Stimulated activated CD8-positive, alpha-beta memory T cell treated with anti-CD3 and anti-CD28 coated beads, Interleukin-15, amount 100 ng/mL, for 4 hours (primary cell): ENCODE data around the gene KAZN.
"Not testable (repeated sequence)": the region's sequence is repeated elsewhere in the genome, so short reads cannot be mapped to it uniquely, and the experiment has no call there.

Experiments
- DNase-seq, 2 donors: peaks; one replicate each; pipeline ENCODE4 v3.0.0-alpha.2; 2020; ENCODE audit warnings: low read depth in 2 of 2

KAZN gene

DNA sequence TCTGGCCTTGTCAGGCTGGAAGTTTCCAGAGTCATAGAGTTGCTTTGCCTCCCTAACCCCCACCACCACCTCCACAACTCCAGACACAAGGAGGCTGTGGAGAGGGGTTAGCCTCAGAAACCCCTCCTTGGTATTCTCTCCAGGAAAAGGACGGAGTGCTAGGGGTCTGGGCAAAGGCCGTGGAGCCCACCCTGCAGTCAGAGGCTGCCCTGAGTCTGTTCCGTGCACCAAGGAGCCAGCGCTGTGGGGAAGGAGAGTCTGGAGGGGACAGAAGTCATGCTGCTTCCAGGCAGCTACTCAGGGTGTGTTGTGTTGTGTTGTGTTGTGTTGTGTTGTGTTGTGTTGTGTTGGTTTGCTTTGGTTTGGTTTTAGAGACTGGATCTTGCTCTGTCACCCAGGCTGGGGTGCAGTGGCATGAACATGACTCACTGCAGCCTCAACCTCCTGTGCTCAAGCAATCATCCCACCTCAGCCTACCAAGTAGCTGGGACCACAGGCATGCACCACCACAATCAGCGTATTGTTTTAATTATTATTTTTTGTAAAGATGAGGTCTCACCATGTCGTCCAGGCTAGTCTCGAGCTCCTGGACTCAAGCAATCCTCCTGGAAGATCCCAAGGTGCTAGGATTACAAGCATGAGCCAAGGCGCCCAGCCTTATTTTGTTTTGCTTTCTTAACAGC lies 432.9 kb downstream of the KAZN start:
- no peak for DNase-seq

DNA sequence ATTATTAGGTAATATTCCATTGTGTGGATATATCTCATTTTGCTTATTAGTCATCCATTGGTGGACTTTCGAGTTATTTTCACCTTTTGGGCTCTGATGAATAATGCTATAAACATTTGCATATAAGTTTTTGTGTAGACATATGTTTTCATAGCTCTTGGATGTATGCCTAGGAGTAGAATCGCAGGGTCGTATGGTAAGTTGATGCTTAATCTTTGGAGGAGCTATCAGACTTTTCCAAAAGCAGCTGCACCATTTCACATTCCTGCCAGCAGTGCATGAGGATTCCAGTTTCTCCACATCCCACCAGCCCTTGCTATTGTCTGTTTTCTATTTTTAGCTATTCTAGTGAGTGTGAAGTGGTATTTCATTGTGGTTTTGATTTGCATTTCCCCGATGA lies 434.8 kb downstream of the KAZN start:
- no peak for DNase-seq

DNA sequence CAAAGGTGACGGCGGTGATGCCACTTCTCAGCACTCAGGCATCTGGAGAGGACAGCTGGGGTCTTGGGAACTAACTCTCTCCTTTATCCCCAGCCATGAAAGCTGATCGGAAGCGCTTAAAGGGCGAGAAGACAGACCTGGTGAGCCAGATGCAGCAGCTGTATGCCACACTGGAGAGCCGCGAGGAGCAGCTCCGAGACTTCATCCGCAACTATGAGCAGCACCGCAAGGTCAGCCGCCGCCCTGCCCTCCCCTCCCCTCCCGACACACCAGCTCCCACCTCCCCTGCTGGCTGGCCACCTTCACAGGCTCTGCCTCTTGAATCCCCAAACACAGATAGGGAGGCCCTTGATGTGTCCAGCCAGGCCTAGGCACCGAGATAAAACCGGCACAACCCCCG lies 436.2 kb downstream of the KAZN start:
- no peak for DNase-seq

DNA sequence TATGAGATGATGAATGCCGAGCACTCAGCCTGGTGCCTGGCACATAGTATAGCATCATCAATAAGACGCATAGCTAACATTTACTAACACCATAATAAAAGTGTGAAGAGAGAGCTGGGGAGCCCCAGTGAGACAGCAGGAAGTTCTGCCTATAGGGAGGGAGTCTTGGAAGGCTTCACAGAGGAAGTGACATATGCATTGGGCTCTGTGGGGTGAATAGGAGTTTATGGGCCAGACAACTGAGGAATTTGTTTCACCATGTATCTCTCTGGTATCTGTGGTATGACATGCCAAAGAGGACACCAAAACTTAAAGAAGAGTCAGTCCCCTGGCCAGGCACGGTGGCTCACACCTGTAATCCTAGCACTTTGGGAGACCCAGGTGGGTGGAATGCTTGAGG lies 436.8 kb downstream of the KAZN start:
- no peak for DNase-seq

DNA sequence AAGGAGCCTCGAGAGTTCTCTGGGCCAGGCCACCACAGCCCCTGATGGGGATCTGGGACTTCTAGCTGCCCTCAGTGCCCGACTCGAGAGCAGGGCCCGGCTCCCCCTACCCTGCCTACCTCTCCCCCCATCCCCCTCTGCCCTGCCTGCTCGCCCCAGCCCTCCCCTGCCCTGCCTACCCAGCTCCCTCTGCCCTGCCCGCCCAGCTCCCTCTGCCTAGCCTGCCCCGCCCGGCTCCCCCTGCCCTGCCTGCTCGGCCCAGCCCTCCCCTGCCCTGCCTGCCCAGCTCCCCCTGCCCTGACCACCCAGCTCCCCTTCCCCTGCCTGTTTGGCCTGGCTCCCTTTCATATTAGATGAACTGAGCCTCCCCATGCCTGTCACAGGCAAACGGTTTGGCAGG lies 437.6 kb downstream of the KAZN start:
- no peak for DNase-seq

DNA sequence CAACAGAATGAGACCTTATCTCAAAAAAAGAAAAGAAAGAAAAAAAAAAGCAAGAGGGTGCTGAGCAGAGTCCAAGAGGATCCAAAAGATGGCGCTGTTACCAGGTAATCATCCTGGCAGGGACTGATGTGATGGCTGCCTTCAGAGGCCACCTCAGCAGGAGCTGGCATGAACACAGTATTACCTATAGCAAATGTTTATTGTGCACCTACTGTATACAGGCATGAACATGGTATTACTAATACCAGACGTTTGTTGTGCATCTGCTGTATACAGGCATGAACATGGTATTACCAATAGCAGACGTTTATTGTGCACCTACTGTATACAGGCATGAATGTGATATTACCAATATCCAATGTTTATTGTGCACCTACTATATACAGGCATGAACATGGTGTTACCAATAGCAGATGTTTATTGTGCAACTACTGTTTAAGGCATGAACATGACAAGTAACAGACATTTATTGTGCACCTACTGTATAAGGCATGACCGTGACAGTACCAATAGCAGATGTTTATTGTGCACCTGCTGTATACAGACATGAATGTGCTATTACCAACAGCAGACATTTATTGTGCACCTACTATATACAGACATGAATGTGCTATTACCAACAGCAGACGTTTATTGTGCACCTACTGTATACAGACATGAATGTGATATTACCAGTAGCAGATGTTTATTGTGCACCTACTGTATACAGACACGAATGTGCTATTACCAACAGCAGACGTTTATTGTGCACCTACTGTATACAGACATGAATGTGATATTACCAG lies 439.9 kb downstream of the KAZN start:
- DNase-seq = no peak

DNA sequence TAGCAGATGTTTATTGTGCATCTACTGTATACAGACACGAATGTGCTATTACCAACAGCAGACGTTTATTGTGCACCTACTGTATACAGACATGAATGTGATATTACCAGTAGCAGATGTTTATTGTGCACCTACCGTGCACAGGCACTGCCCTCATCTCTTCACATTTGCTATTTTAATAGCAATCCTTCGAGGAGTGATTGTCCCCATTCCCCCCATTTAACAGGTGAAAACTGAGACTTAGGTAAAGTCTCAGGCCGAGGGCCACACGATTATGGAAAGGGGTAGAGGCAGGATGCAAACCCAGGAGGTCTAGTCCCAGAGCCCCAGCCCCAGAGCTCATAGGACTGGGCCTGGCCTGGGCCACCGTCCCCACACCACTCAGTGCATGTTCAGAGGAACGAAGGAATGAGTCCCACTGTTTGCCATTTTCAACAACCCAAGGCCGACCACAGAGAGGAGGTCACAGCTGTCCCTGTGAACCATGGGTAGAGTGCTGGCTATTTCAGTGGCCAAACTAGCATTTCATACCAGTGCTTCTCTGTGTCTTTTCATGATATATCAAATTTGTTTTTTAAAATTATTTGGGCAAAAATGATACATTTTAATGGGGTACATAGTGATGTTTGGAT lies 440.6 kb downstream of the KAZN start:
- no peak for DNase-seq

DNA sequence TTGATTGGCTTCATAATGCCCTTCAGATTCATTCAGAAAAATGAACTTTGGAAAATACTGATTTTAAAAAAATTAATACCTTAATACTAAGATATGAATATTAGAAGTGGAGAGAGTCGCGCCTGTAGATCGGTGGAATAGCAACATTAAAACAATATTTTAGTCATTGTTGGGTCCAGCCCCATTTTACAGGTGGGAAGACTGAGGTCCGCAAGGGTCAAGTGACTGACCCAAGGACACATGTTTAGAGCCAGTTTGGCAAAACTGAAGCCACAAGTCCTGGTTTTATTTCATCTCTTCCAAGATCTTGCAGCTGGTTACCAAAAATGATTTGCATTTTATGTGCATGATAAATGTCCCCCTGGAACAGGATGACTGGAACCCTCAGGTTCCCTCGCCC lies 441.4 kb downstream of the KAZN start:
- DNase-seq = no peak

DNA sequence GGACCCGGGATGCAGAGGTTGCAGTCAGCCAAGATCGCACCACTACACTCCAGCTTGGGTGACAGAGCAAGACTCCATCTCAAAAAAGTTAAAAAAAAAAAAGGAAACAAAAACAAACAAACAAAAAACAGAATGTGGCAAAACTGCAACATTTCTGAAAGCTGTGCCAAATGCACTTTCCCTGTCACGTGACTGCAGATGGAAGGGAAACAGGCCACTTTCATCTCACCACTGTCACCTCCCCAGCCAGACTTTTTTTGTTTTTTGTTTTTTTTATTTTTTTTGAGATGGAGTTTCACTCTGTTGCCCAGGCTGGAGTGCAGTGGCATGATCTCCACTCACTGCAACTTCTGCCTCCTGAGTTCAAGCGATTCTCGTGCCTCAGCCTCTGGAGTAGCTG lies 442.2 kb downstream of the KAZN start:
- not testable (repeated sequence) for DNase-seq

DNA sequence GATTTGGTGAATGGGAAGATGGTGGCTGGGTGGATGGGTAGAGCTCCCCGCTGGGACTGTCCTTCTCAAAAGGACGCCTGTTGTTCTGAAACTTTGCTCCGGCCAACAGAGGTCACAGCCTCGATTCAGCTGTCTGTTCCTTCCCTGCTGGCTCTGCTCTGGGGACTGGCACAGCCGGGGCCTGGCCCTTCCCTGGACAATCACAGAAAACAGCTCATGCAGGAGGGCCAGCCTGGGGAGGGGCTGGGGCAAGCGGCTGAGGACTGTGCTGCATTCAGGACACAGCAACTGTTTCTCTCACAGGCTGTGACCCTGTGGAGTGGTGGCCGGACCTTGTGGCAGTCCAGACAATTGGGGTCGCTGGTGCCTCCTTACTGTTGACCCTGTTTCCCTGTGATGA lies 444.4 kb downstream of the KAZN start:
- DNase-seq = no peak

DNA sequence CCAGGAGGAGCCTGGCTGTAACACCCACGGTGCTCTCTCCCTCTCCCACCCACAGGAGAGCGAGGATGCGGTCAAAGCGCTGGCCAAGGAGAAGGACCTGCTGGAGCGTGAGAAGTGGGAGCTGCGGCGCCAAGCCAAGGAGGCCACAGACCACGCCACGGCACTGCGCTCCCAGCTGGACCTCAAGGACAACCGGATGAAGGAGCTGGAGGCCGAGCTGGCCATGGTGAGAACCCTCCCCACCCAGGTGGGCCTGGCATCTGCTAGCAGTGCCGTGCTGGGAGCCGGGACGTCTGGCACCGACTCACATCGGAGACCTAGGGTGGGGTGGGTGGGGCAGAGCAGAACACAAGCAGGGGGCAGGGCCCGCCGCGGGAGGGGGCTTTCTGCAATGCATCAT lies 445.4 kb downstream of the KAZN start:
- no peak for DNase-seq

DNA sequence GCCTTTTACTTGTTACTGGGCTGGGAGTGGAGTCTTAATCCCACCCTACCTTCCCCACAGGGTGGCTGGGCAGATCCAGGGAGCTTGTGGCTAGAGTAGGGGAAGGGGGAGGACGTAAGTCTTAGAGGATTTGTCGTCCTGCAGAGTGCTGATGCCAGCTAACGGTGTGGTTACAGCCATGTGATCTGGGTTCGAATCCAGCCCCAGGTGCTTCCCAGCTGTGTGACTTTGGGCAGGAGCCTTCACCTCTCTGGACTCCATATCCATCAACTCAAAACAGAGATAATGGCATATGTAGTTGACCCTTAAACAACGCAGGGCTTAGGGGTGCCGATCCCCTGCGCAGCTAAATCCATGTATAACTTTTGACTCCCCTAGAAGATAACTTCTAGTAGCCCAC lies 446.6 kb downstream of the KAZN start:
- DNase-seq = no peak

DNA sequence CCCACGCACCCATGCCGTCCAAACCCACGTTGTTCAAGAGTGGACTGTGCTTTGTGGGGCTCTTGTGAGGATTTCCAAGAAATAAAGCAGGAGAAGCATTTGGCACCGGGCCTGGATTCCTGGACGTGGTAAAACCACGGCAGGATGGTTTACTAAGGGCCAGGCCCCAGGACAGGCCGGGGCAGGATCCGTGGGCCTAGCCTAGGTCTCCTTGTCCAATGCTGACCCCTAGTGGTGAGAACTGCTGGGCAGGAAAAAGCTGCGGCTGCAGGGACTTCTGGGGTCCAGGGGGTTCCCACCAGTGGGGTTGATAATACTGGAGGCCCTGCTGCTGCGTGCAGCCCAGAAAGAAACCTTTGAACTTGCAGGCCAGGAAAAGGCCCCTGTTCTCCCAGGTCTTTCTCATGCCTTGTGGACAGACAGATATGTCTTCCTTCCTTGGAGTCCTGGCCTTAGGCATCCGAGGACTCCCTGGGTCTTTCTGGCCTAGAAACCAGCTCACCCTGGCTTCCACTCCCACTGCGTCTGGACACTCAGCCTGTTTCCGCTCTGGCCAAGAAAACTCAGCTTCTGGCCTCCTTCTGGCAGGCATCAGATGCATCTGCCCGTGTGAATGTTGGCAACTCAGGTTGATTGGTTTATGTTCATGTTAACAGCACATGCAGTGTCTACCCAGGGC lies 448.1 kb downstream of the KAZN start:
- DNase-seq = no peak

DNA sequence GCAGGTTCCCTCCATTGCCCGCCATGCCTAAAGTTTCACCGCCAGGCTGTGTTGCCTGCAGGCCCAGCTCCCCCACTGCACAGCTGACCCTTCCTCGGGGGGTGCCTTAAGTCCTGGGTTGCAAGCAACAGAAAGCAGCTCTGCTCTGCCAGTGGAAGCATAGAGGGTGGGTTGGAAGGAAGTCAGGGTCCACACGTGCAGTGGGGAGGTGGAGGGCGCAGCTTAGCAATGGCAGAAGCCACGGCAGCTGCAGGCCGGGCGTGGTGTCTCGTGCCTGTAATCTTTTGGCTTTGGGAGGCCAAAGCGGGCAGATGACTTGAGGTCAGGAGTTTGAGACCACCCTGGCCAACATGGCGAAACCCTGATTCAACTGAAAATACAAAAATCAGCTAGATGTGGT lies 448.8 kb downstream of the KAZN start:
- no peak for DNase-seq

DNA sequence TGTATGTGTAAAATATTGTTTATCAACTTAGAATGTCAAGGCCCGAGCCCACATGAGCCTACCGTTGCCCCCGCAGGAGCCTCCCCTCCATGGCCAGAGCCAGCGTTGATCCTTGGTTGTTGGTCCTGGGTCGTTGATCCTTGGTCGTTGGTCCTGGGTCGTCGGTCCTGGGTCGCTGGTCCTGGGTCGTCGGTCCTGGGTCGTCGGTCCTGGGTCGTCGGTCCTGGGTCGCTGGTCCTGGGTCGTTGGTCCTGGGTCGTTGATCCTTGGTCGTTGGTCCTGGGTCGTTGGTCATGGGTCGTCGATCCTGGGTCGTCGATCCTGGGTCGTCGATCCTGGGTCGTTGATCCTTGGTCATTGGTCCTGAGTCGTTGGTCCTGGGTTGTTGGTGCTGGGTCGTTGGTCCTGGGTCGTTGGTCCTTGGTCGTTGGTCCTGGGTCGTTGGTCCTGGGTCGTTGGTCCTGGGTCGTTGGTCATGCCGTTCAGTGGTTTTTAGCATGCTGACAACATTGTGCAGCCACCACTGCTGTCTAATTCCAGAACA lies 450.0 kb downstream of the KAZN start:
- no peak for DNase-seq

DNA sequence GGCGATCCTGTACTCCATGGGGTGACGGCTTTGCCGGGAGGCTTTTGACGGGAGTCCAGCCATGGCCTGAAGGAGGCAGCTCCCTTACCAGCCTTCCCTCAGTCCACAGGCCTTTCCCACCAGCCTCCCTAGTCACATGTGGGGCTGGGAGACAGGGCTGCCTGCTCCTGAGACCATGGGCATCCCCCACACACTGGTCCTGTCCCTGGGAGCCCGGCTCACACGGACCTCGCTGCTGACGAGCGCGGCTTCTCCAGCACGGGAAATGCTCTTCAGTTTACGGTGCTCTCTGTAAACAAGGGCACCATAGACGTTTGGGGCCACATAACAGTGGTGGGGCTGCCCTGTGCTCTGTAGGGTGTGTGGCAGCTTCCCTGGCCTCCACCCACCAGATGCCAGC lies 450.6 kb downstream of the KAZN start:
- no peak for DNase-seq

DNA sequence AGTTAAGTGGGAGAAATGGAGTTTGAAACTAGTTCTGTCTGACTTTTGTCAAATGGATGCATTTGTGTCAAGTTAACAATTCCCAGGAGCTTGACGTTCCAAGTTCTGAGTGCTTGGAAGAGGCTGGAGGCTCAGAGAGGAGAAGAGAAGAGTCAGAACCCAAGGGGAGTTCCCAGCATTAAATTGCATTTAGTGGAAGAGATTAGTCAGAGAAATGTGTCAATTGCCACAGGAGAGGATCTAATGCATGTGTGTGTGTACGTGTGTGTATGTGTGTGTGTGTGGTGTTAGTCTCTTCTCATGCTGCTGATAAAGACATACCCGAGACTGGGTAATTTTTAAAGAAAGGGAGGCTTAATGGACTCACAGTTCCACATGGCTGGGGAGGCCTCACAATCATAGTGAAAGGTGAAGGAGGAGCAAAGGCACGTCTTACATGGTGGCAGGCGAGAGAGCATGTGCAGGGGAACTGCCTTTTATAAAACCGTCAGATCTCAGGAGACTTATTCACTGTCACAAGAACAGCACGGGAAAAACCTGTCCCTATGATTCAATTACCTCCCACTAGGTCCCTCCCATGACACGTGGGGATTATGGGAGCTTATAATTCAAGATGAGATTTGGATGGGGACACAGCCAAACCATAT lies 453.5 kb downstream of the KAZN start:
- no peak for DNase-seq

DNA sequence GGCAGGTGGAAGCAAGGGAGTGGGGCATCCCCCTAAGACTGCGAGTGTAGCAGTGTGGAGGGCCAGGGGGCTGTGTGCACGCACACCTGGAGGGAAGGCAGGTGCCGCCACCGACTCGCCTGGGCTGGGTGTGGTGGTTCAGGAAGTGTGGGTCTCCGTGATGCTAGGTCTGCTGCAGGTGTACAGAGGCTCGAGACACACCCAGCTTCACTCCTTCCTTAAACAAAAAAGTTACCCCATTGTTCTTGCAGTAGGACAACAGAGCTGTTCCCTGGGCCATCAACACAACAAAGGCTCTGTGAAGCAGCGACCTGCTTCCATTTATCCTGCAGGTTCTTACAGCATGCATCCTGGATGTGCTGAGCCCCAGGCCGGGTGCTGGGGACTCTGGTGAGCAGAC lies 454.7 kb downstream of the KAZN start:
- DNase-seq = no peak

DNA sequence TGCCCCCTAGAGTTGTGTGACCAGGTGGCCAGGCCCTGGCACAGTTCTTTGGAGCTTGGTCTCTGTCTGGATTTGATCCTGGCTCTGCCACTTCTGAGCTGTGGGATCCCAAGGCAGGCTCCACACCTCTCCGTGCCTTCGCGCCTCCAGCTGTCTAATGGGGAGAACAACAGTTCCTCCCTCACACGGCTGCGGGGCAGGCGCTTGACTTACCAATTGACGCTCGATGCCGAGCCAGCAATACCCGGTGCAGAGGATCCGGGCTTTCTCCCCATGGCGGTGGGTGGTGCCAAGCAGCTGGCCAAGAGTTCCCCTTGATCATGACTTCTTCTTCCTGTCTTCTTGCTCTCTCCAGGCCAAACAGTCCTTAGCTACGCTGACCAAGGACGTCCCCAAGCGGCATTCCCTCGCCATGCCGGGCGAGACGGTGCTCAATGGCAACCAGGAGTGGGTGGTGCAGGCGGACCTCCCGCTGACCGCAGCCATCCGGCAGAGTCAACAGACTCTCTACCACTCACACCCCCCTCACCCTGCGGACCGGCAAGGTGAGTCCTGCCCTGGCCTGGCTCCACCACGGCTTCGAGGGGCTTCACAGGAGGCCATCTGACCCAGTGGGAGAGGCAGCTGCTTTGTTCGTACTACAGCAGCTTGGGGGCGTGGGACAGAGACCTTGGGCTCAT lies 457.4 kb downstream of the KAZN start:
- DNase-seq = no peak

DNA sequence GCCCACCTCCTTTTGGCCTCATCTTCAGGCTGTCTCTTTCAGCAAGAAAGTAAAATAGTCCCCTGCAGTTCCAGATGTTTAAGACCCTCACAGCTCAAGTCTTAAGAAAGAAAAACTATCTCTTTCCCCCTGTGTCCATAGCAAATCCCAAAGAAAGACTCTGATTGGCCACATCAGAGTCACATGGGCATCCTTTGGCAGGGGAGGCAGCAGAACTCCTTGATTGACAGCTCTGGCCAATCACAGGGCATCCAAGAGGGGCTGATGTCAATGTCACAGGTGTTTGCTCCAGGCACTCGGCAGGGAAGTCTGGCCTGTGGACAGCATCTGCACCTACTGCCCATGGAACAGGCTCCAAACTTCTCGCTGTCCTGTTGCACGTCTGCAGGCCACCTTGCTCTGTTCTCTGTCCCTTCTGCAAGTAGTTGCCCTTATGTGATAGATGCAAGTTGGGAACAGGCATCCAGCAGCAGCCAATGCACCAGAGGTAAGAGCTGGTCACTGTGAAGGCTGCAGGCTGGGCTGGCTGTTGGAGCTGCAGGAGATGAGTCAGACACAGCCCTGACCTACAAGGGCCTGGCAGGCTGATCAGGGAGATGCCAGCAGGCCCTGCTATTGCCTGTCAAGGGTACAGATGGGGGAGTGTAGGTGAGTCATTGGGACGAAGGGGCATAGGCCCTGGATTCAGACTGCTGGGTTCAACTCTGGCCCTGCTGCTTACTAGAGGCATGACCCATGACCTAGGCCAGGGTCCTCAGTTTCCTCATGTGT lies 458.2 kb downstream of the KAZN start:
- DNase-seq = no peak
